8988T (cell line): Measurements from ENCODE around the gene TLR9.

ENCODE experiments used
- DNase-seq: peaks from one replicate; pipeline ENCODE4 v3.0.0; 2011

TLR9 gene

DNA sequence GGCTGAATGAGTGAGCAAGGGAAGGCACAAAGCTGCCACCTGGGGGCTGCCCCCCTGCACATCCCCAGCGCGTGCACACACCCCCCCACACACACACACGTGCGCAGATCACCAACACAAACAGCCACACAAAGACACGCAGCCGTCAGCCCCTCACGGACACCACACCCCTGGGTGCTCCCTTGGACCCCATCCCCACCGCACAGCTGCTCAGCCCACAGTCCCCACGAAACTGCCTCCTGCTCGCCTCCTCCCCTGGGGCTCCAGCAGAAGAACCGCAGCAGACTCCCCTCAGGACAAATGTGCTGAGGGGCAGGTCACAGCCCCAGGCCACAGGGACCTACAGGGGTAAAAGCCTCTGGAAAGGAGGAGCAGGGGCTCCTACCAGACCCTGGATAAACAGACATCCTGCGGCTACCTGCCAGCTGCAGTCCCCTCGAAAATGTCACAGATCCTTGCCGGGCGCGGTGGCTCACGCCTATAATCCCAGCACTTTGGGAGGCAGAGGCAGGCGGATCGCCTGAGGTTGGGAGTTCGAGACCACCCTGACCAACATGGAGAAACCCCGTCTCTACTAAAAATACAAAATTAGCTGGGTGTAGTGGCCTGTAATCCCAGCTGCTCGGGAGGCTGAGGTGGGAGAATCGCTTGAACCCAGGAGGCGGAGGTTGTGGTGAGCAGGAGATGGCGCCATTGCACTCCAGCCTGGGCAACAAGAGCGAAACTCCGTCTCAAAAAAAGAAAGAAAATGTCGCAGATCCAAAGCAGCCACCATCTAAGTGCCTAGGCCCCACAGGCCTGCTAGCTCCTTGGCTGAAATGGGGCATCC, 7.0 kb upstream of the TLR9 start:
- DNase-seq = no peak

DNA sequence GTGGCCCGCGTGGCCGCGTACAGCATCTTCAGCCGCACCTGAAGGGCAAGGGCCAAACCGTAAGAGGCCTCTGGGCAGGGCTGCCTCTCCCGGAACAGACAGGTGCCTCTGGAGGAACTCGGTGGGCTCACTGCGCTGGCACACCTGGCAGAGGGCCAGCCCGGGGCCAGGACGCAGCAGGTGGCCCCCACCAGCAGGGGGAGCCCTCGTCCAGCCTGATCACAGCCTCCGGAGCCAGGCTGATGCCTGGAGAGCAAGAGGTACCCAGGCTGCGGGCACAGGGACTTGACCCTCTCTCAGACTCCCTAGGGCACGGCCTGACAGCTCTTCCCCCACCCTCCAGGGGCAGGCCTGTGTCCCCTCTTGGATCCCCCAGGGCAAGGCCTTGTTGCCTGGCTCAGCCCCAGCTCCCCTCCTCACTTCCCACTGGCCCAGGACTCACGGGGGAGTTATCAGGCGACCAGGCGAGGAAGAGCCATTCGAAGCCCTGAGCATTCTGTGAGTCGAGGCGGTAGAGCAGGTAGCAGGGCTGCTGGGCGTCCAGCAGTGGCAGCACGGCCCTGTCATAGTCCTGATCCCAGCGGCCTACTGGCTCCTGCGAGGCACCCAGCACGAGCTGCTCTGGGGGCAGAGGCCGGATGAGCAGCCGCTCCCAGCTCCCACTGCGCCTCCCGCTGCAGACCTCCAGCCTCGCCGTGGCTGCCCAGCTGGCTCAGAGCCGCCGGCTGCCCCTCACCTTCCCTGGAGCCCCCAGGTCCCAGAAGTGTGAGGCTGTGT, 6.2 kb upstream of the TLR9 start:
- DNase-seq = peak; percentile 76

DNA sequence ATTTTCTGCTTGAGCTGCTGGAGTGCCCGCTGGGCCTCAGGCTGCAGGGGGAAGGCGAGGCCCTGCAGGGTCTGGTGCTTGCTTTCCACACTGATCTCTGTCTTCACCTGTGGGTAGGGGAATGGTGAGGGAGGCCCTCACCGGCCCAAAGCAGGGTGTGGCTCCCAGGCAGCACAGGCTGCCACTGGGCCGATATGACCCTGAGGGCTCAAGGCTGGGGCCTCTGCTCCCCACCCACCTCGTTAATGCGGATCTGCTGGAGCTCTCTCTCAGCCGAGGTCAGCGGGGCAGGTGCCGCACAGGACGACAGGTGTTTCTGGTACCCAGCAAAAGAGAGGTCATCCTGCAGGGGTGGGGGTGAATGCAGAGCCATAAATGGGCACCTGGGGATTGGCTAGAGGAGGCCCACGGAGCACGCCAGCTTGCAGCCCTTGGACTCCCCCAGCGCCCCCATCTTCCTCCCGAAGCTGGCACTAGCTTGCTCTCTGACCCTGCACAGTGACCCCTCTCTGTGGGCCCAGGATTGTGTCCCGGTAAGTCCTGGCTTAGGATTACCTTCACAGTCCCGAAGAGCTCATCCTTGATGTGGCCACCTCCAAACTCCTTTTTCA, 5.5 kb upstream of the TLR9 start:
- DNase-seq = no peak

DNA sequence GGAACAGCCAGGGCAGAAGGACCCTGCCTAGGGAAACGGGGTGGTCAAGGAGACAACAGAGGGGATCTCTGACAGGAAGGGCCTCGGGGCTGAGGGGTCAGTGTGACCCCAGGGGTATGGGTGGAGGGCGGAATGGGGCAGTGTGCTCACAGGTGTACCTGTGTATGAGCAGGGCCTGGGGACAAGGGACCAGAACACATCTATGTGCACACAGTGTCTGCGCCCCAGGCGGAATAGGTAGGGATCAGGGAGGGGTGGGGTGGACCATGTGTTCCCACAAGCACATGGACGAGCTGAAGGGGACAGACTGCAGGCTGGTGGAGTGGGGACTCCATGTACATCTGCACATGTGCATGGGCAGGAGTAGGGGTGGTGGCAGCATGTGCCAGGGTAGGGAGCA, 5.0 kb upstream of the TLR9 start:
- DNase-seq = no peak

DNA sequence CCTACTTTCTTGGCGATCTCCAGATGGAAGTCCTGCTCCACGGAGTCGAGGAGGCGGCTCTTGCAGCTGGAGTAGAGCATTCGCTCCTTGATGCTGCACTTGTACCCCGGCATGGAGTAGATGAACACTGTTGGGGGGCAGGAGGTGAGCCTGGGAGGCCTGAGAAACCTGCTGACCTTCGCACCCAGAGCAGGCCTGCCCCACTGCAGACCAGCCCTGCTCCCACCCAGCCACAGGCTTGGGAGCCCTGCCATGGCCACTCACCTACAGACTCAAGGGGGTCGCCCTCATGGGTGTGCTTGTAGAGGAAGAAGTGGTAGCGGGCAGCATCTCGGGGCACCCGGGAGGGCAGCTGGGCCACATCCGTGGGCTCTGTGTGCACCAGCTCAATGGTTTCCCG, 4.2 kb upstream of the TLR9 start:
- no peak for DNase-seq

DNA sequence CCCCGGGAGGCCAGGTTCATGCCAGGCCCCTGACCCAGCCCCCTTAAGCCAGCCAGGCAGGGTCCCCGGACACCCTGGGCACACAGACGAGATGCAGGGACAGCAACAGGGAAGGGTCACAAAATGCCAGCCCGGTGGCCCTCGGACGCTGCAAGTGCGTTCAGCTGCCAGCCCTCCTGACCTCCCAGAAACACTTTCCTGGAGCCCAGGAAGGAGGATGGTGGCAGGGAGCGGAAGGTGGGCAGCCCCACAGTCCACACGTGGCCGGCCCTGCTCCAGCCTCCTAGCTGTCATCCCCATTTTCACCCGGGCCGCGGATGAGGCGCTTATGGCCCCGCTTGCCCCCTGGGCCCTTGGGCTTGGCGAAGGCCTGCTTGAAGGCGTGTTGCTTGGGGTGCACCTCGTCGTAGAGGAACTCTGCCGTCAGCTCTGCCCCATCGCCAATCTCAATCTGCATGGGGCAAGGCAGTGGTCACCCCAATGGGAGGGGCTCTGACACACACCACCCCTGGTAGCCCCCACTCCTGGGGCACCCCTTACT, 3.4 kb upstream of the TLR9 start:
- DNase-seq = no peak

DNA sequence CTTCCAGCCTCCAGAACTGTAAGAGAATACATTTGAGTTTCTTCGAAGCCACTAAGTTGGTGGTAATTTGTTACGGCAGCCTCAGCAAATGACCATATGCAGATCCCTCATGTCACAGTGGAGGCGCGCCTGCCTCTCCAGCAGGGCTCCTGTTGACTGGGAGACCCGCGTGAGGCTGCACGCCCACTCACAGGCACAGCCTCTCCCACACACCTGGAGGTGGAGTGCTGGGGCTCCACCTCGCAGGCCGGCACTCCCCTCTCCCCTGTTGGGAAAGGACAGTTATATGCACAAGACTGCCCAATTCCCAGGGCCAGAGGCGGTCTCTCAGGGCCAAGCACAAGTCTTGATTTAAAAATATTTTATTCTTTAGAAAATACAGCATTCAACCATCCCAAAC, 2.8 kb upstream of the TLR9 start:
- no peak for DNase-seq

DNA sequence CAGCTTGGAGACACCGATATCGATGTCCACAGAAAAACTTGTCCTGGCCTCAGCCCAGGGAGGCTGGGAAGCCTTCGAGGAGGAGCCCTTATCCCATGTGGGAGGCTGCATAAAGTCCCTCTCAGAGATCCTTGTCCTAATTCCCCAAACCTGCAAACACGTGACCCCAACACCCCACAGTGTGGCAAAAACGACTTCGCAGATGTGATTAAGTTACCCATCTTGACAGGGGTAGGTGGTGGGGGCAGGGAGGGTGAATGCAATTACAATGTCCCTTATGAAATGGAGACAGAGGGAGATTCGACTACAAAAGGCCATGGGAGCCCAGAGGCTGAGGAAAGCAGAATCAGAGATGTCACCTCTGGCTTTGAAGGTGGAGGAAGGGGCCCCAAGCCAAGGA, 2.3 kb upstream of the TLR9 start:
- no peak for DNase-seq

DNA sequence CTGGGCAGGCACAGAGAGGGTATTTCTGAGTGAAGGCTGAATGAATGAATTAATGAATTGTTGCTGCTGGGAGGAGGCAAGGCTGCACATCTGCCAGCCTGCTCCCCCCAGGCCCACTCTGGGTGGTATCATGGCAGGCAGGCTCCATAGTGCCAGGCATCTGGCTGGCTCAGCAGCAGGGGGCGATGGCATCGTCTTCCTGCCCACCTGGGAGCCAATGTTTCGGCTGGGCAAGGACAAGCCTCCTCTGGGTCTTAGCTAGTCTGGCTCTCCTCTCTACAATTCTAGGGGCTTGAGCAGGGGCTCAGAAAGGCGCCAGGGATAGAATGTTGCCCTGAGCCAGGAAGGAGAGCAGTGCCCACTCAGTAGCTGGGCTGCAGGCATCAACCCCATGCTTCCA, 1.7 kb upstream of the TLR9 start:
- DNase-seq = no peak

DNA sequence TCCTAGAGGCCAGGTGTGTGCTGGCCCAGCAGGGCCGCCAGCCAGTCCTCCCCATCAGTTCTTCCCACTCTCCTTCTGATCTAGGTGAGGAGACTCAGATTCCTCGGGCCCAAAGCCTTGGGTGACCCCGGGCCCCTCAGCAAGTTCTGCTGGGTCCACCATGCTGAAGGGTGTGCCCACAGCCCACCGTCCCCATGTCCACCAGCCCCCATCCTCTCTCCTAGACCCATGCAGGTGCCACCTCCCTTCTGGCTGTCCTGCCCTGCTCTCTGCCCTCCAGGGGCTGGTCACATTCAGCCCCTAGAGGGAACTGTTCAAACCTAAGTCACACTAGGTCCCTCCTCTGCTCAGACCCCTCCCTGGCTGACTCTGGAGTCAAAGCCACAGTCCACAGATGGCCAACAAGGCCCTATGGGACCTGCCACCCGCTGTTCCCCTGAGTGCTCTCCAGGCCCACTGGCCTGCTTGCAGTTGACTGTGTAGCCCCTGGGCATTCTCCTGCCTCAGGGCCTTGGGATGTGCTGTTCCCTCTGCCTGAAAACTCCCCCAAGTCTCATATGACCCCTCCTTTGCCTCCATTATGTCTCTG, 878 bp upstream of the TLR9 start:
- DNase-seq = no peak

DNA sequence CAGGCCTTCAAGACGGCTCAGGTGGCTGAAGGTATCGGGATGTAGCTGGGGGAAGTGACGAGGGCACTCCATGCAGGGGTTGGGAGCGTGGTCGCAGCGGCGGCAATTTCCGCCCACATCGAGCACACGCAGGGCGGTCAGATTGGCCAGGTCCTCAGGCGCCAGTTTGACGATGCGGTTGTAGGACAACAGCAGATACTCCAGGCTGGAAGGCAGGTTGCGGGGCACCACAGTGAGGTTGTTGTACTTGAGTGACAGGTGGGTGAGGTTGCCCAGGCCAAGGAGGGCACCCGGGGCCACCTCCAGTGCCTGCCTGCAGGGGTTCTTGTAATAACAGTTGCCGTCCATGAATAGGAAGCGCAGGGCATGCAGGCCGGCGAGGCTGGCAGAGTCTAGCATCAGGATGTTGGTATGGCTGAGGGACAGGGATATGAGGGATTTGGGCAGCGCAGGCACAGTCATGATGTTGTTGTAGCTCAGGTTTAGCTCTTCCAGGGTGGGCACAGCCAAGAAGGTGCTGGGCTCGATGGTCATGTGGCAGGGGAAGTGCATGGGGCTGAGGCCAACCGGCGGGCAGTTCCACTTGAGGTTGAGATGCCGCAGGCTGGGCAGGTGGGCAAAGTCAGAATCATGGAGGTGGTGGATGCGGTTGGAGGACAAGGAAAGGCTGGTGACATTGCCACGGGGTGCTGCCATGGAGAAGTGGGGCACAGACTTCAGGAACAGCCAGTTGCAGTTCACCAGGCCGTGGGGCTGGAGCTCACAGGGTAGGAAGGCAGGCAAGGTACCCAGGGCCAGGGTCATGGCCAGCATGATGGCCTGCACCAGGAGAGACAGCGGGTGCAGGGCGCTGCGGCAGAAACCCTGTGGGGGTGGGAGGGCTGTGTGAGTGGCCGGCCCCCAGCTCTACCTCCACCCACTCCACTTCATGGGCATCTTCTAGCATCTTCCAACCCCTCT, 1.7 kb downstream of the TLR9 start:
- no peak for DNase-seq

DNA sequence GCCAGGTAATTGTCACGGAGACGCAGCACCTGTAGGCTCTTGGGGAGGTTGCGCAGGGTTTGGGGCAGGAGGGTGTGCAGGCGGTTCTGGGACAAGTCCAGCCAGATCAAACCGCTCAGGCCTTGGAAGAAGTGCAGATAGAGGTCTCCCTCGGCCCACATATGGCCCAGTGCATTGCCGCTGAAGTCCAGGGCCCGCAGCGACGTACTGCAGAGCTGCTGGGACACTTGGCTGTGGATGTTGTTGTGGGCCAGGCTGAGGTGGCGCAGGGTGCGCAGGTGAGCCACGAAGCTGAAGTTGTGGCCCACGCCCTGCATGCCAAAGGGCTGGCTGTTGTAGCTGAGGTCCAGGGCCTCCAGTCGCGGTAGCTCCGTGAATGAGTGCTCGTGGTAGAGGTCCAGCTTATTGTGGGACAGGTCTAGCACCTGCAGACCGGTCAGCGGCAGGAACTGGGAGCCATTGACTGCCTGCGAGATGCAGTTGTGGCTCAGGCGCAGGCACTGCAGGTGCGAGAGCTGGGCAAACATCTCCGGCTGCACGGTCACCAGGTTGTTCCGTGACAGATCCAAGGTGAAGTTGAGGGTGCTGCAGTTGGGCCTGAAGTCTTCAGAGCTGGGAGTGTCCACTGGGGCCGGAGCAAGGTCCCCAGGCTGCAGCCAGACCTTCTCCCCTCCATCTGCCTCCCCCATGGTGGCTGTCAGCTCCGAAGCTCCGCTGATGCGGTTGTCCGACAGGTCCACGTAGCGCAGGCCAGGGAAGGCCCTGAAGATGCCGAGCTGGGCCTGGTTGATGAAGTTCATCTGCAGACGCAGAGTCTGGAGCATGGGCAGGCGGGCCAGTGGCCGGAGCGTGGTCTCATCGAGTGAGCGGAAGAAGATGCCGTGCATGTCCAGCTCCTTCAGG, 2.9 kb downstream of the TLR9 start:
- DNase-seq = no peak

DNA sequence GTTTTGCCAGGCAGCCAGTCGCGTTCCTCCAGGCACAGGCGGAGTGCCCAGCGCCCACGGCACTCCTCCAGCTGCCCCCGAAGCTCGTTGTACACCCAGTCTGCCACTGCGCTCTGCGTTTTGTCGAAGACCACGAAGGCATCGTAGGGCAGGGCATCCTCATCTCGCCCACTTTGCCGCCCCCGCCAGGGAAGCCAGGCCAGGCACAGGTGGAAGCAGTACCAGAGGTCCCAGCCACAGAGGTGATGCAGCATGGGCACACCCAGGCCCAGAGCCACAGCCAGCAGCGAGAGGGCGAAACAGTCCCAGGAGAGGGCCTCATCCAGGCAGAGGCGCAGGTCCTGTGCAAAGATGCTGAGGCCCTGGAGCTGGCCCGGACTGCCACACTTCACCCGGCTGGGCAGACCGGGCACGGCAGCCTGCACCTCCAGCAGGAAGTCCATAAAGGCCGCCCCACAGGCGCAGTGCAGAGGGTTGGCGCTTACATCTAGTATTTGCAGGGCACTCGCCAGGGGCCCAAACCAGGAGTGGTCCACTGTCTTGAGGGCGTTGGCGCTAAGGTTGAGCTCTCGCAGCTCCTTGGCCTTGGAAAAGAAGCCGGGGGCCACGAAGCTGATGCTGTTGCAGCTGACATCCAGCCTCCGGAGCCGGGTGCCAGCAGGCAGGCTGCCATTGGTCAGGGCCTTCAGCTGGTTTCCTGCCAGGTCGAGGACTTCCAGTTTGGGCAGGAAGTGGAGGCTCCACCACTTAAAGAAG, 3.7 kb downstream of the TLR9 start:
- DNase-seq = no peak

DNA sequence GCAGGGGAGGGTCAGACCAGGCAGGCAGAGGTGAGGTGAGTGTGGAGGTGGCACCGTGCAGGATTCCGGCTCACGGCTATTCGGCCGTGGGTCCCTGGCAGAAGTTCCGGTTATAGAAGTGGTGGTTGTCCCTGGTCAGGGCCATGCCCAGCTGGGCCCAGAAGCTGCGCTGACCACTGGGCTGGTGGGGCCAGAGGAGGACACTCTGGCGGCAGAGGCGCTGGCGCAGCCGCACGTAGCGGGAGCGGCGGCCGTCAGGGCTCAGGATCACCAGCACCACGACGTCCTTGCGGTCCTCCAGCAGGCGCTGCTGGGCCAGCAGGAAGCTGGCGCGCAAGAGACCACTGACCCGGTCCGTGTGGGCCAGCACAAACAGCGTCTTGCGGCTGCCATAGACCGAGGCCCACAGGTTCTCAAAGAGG, 4.3 kb downstream of the TLR9 start:
- DNase-seq = no peak

DNA sequence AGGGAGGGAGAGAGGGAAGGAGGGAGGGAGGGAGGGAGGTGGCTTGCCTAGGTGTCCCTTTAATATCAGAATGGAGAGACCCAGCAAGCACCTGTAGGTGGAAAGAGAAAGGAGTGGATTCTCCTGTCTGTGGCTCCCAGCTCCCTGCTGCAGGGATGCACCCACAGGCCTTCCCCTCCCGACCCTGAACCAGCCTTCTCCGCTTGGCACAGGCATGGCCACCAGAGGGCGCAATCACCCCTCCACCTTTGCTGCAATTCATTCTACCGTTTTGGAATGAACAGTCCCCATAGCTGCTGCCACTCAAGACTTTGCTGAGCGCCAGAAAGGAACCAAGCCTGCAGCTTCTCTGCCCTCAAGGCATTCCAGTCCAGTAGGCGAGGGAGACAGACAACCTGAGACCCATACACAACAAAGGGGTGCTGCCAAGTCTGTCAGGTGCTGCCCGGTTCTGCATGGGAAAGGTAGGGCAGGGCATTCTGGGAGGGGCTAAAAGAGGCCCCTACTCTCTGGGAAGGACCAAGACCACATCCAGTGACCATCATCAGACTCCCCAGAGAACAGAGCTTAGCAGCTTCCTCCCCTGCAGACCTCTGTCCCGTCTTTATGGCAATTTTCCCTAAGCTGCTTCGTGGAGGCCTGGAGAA, 4.9 kb downstream of the TLR9 start:
- peak; percentile 97 for DNase-seq

DNA sequence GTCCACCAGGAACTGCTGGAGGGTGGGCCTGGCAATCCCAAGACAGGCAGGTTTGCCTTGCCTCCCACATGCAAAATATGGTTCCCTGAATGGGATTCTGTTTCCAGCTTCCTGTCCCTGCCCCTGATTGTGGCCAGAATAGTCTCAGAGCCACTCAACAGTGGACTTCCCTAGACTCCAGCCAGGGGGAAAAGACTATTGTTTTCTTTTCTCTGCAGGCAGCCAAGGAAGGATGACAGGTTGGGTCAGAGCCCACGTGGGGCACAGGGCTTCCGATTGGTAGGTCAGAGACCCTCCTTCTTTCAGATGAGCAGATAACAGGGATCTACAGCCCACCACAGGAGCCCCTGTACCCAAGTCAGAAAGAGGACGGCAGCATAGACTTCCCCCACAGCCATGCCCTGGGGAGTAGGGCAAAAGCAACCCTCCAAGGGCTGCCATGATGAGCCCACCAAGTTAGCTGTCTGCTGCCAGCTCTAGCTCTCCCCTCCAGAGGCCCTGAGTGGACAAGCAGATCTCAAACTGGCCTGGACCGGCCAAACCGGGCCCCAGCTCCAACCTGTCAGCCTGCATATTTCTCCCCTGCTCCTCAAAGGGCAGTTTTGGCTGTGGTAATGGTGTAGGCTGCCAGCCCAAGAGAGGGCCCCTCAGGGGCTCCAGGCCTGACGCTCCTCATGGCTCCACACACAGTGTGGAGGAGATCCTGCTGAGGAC, 6.4 kb downstream of the TLR9 start:
- no peak for DNase-seq

DNA sequence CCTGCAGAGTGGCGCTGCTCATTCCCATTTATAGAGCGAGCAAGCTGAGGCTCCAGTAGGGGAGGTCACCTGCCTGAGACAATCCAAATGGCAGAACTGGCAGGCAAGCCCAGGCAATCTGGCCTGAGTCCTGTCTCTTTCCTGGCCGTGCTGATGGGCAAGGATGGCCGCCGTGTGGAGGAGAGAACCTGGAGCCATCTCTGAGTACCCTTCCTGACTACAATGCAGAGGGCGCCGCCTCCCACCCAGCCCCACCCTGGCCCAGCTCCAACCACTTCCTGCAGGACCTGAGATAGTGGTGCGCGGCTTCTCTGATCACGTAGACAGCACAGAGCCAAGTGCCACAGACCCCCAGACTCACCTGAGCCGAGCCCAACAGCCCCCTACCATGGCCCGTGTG, 7.0 kb downstream of the TLR9 start:
- no peak for DNase-seq

DNA sequence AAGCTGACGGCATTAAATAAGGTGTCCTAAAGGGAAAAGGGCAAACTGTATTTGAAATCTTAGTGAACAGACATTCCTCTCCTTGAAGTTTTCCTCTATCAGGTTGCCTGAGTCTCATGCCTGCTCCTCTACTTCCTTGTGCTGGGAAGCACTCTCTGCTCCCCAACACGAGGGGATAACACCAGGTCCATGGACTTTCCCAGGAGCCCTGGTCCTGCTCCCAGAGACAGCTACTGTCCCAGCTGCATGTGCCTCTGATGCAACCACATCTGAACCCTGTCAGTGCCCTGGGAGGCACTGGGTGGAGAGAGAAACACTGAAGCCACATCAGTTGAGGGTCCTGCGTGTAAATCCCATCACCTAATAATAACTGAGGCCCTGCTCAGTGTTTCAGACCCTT, 7.4 kb downstream of the TLR9 start:
- DNase-seq = no peak

DNA sequence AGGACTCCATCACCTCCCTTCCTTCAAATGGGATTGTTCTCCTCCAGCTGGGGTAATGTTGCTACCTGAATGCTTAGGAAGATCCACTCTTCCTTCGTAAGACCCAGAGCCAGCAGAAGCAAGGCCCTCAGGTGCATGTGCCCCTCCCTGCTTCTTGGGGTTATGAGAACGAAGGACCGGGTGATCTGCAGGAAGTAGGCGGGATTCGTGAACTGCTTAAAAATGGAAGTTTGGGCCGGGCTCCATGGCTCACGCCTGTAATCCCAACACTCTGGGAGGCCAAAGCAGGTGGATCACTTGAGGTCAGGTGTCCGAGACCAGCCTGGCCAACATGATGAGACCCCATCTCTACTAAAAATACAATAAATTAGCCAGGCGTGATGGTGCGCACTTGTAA, 8.0 kb downstream of the TLR9 start:
- DNase-seq = no peak
